Activated T-helper 2 cell treated with anti-CD3 and anti-CD28 coated beads, Interferon-gamma antibody, Interleukin-2, Interleukin-4, amounts not matched to agents 10 μg/mL and 5 μg/mL and 100 μg/mL, durations not matched to agents 14 hours and 24 hours and 36 hours (primary cell): ENCODE measurements around the gene SLC25A5. TPM values are rescaled to one million over a fixed set of nuclear protein-coding genes. Genes with fewer than 3 reads are reported as not detected.
"Not testable (repeated sequence)": the region's sequence is repeated elsewhere in the genome, so short reads cannot be mapped to it uniquely, and the experiment has no call there.

ENCODE experiments used
- DNase-seq: peaks from one replicate; pipeline ENCODE4 v3.0.0; 2021; ENCODE audit warnings: low spot score
- H3K27ac Mint-ChIP-seq: one replicate; pipeline ENCODE4 v1.8.0; 2021; ENCODE audit warnings: mixed read lengths
- H3K27me3 Mint-ChIP-seq: one replicate; pipeline ENCODE4 v1.8.0; 2021; ENCODE audit warnings: low read depth, mixed read lengths
- H3K36me3 Mint-ChIP-seq: one replicate; pipeline ENCODE4 v1.8.0; 2021; ENCODE audit warnings: low read depth, mixed read lengths
- H3K4me1 Mint-ChIP-seq: one replicate; pipeline ENCODE4 v1.8.0; 2021; ENCODE audit warnings: low read depth, mixed read lengths
- H3K4me3 Mint-ChIP-seq: one replicate; pipeline ENCODE4 v1.8.0; 2021; ENCODE audit warnings: low read depth, mild to moderate bottlenecking, moderate library complexity, mixed read lengths
- H3K9me3 Mint-ChIP-seq: one replicate; pipeline ENCODE4 v1.8.0; 2021; ENCODE audit warnings: mixed read lengths
- intact Hi-C: fragments of 100-400 bp; cut with micrococcal nuclease; formaldehyde crosslinking; loops from one replicate; pipeline ENCODE4 v1.15.1; 2023
- total RNA-seq: library from RNA; stranded (reverse); gene quantifications from 2 replicates; pipeline ENCODE4 v1.2.3, GENCODE V29; 2022

Gene SLC25A5
- total RNA-seq = 523 and 528 TPM in 2 replicates

- Mint-ChIP-seq H3K4me1 (peaks cover 8% of the 10 kb centered on the region), H3K9me3 (no peaks in the 10 kb centered on the region), H3K4me3 (peak within 1 kb of the TSS; percentile 88), H3K27me3 (no peaks in the 10 kb centered on the region), H3K27ac (peak within 1 kb of the TSS; percentile 90), H3K36me3 (peaks cover 20% of the 10 kb centered on the region)
- peak; percentile 79 for DNase-seq
- intact Hi-C loops = loop anchor here (2.0 to 5.0 kb wide), 2 partner anchors 69 to 224 kb away; partner anchors contain the start of genes SEPTIN6 and SLC25A43
Measured at GRCh38 chrX:119467842-119468550, at the start of gene SLC25A5. Gene SLC25A5 (plus strand): TSS chrX:119468444. CDS start chrX:119468516, 72 bp downstream.

DNA sequence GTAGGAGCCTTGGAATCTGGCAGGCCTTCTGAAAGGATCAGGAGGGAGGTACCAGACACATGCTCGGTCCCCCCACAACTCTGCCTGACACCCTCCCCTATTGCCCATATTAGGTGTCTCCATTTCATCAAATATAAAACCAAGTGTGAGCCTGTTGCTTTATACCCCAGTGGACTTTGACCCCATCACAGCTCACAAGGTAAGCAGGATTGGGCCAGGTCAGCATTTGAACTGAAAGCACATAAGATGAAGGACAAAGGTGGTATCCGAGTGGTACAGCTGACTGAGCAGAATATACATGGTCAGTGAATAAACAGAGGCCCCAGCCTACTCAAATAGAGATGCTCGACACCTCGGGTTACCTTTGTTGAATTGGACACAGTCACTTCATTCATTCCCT is 49.1 kb upstream of the SLC25A5 start:
- H3K27ac Mint-ChIP-seq = no peak overlapping the region
- H3K9me3 Mint-ChIP-seq = no peaks in the 10 kb centered on the region
- no peaks in the 10 kb centered on the region for H3K4me1 Mint-ChIP-seq
- H3K4me3 Mint-ChIP-seq = no peak overlapping the region
- no peaks in the 10 kb centered on the region for H3K27me3 Mint-ChIP-seq
- H3K36me3 Mint-ChIP-seq = peaks cover 4% of the 10 kb centered on the region
- DNase-seq = no peak
- intact Hi-C loops = no loop called here

- H3K27me3 Mint-ChIP-seq = no peaks in the 10 kb centered on the region
- no peak for DNase-seq
- no peak overlapping the region for H3K27ac Mint-ChIP-seq
- no peaks in the 10 kb centered on the region for H3K9me3 Mint-ChIP-seq
- intact Hi-C loops = no loop called here
- no peak overlapping the region for H3K4me3 Mint-ChIP-seq
- H3K4me1 Mint-ChIP-seq = no peaks in the 10 kb centered on the region
- peaks cover 4% of the 10 kb centered on the region for H3K36me3 Mint-ChIP-seq
Measured at GRCh38 chrX:119419898-119420297, 48.3 kb upstream of the SLC25A5 start.

- H3K4me1 Mint-ChIP-seq = no peaks in the 10 kb centered on the region
- no peaks in the 10 kb centered on the region for H3K27me3 Mint-ChIP-seq
- no peak overlapping the region for H3K27ac Mint-ChIP-seq
- no peak for DNase-seq
- peaks cover 4% of the 10 kb centered on the region for H3K36me3 Mint-ChIP-seq
- H3K4me3 Mint-ChIP-seq = no peak overlapping the region
- H3K9me3 Mint-ChIP-seq = no peaks in the 10 kb centered on the region
- intact Hi-C loops = no loop called here
Measured at GRCh38 chrX:119421016-119421705, 47.1 kb upstream of the SLC25A5 start.

- intact Hi-C loops = no loop called here
- peaks cover 9% of the 10 kb centered on the region for H3K4me1 Mint-ChIP-seq
- H3K27me3 Mint-ChIP-seq = no peaks in the 10 kb centered on the region
- no peaks in the 10 kb centered on the region for H3K9me3 Mint-ChIP-seq
- H3K27ac Mint-ChIP-seq = no peak overlapping the region
- peaks cover 8% of the 10 kb centered on the region for H3K36me3 Mint-ChIP-seq
- no peak for DNase-seq
- no peak overlapping the region for H3K4me3 Mint-ChIP-seq
Measured at GRCh38 chrX:119423631-119424030, 44.6 kb upstream of the SLC25A5 start.

GRCh38 chrX:119424999-119425398 is 43.2 kb upstream of the SLC25A5 start:
- no peak for DNase-seq
- intact Hi-C loops = no loop called here
- H3K9me3 Mint-ChIP-seq = no peaks in the 10 kb centered on the region
- H3K4me3 Mint-ChIP-seq = no peak overlapping the region
- H3K36me3 Mint-ChIP-seq = peaks cover 4% of the 10 kb centered on the region
- H3K27ac Mint-ChIP-seq = no peak overlapping the region
- no peaks in the 10 kb centered on the region for H3K27me3 Mint-ChIP-seq
- peaks cover 9% of the 10 kb centered on the region for H3K4me1 Mint-ChIP-seq

- H3K27me3 Mint-ChIP-seq = no peaks in the 10 kb centered on the region
- no peak overlapping the region for H3K27ac Mint-ChIP-seq
- peaks cover 4% of the 10 kb centered on the region for H3K36me3 Mint-ChIP-seq
- no peak overlapping the region for H3K4me3 Mint-ChIP-seq
- peaks cover 9% of the 10 kb centered on the region for H3K4me1 Mint-ChIP-seq
- H3K9me3 Mint-ChIP-seq = no peaks in the 10 kb centered on the region
- no peak for DNase-seq
- intact Hi-C loops = no loop called here
Measured at GRCh38 chrX:119427024-119427794, 41.0 kb upstream of the SLC25A5 start.

DNA sequence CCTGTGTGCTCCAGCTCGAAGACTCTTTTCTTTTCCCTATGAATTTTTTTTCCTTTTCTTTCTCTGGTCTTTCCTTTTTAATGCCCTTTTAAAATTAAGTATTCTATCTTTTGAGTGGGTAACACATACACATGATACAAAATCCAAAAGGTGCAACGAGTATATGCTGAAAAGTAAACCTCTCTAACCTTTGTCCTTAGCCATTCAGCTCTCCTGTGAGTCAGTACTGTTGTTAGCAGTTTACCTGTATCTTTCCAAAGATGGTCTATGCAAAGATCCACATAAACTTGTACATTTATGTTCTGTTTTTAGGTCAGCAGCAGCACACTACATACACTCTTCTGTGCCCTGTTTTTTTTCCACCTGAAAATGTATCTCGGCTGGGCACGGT is 40.5 kb upstream of the SLC25A5 start:
- no peaks in the 10 kb centered on the region for H3K9me3 Mint-ChIP-seq
- no peak for DNase-seq
- intact Hi-C loops = no loop called here
- no peak overlapping the region for H3K4me3 Mint-ChIP-seq
- H3K4me1 Mint-ChIP-seq = peaks cover 9% of the 10 kb centered on the region
- peaks cover 4% of the 10 kb centered on the region for H3K36me3 Mint-ChIP-seq
- no peak overlapping the region for H3K27ac Mint-ChIP-seq
- H3K27me3 Mint-ChIP-seq = no peaks in the 10 kb centered on the region

DNA sequence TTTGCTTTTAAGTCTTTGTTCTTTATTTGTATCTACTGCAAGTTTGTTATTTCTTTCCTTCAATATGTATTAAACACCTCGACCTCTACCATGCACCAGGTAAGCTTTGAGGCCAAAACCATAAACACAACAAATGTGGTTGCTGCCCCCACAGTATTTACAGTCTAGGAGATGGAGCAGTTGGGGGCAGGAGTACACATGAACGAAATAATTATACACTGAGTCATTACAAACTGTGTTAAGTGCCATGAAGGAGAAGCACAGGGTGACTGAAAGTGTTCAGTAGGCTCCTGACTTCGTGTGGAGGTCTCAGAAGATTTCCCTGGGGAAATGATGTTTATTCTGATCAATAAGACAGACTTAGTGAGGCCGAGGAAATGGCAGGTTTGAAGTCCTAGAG is 38.8 kb upstream of the SLC25A5 start:
- no peak for DNase-seq
- Mint-ChIP-seq H3K36me3 (peaks cover 15% of the 10 kb centered on the region), H3K4me3 (no peak overlapping the region), H3K4me1 (peaks cover 9% of the 10 kb centered on the region), H3K27ac (no peak overlapping the region), H3K9me3 (no peaks in the 10 kb centered on the region), H3K27me3 (no peaks in the 10 kb centered on the region)
- intact Hi-C loops = no loop called here

GRCh38 chrX:119441295-119441694 is 26.9 kb upstream of the SLC25A5 start:
- H3K27ac Mint-ChIP-seq, intact Hi-C loops, H3K4me3 Mint-ChIP-seq, H3K27me3 Mint-ChIP-seq, H3K4me1 Mint-ChIP-seq, H3K9me3 Mint-ChIP-seq, DNase-seq, H3K36me3 Mint-ChIP-seq: not testable (repeated sequence)

DNA sequence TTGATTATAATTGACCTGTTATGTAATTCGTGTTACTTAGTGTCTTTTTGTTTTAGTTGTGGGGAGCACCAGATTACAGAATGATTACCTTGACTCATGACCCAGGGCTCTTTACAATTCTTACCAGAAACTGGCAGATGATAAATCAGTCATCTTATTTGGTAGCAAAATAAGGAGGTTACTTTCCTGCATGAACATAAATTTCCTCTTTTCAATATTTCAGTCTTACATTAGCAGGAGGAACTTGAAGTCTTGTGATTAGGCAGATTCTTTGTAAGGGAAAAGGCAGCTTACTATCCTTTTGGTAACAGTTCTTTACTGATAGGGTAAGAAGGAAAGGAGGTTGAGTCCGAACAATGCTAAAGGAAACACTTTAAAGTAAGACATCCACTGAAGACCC is 26.0 kb upstream of the SLC25A5 start:
- no peaks in the 10 kb centered on the region for H3K9me3 Mint-ChIP-seq
- peaks cover 4% of the 10 kb centered on the region for H3K36me3 Mint-ChIP-seq
- H3K27me3 Mint-ChIP-seq = no peaks in the 10 kb centered on the region
- no peak overlapping the region for H3K27ac Mint-ChIP-seq
- no peak overlapping the region for H3K4me3 Mint-ChIP-seq
- H3K4me1 Mint-ChIP-seq = no peaks in the 10 kb centered on the region
- intact Hi-C loops = no loop called here
- DNase-seq = no peak

DNA sequence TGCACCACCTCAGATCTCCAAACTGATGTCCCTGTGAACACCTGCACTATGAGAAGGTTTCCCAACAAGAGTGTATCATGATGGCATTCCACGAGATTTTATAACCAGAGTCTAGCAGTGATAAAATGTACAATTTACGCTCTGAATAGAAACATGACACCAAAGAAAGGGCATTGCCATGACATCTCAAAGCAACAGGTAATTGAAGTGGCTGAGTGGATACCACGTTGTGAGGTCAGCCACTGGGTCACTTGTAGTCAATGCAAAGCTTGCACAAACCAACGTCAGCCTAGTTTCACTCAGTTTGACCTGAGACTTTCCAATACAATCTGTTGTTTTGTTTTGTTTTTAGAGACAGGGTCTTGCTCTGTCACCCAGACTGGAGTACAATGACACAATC is 15.0 kb upstream of the SLC25A5 start:
- H3K9me3 Mint-ChIP-seq = no peaks in the 10 kb centered on the region
- H3K27me3 Mint-ChIP-seq = no peaks in the 10 kb centered on the region
- intact Hi-C loops = no loop called here
- H3K36me3 Mint-ChIP-seq = peaks cover 7% of the 10 kb centered on the region
- no peaks in the 10 kb centered on the region for H3K4me1 Mint-ChIP-seq
- DNase-seq = no peak
- no peak overlapping the region for H3K4me3 Mint-ChIP-seq
- no peak overlapping the region for H3K27ac Mint-ChIP-seq

GRCh38 chrX:119455264-119455663 is 13.0 kb upstream of the SLC25A5 start:
- no peak overlapping the region for H3K27ac Mint-ChIP-seq
- intact Hi-C loops = no loop called here
- peaks cover 7% of the 10 kb centered on the region for H3K36me3 Mint-ChIP-seq
- no peak for DNase-seq
- H3K4me3 Mint-ChIP-seq = no peak overlapping the region
- no peaks in the 10 kb centered on the region for H3K9me3 Mint-ChIP-seq
- H3K27me3 Mint-ChIP-seq = no peaks in the 10 kb centered on the region
- H3K4me1 Mint-ChIP-seq = no peaks in the 10 kb centered on the region
